PC-3 (cell line): ENCODE measurements around the gene EPHA7.

Experiments used
- CTCF ChIP-seq: fragments of 300-600 bp; sonication (generic); conservative IDR thresholded peaks from 2 replicates; pipeline ENCODE4 v1.5.1; 2017; ENCODE audit warnings: antibody characterized with exemption, low read depth, mild to moderate bottlenecking, low read length
- EZH2 ChIP-seq: fragments of 300-600 bp; sonication (generic); IDR thresholded peaks from one replicate; pipeline ENCODE4 v1.6.1; 2017; ENCODE audit warnings: antibody characterized with exemption, mild to moderate bottlenecking, low read length; ENCODE audit not compliant: unreplicated experiment
- EZH2phosphoT487 ChIP-seq: fragments of 300-600 bp; sonication (generic); IDR thresholded peaks from 2 replicates; pipeline ENCODE4 v1.6.1; 2018; ENCODE audit warnings: mild to moderate bottlenecking, antibody characterized with exemption, low read length, borderline replicate concordance

GRCh38 chr6:93325761-93326160 is 93.6 kb downstream of the EPHA7 start:
- TF ChIP-seq EZH2phosphoT487 (no peak), CTCF (no peak), EZH2 (no peak)
